GM12878 (cell line): ENCODE results near the gene RNF32. TPM values are rescaled to one million over a fixed set of nuclear protein-coding genes. Genes with fewer than 3 reads are reported as not detected.
"Not testable (repeated sequence)": the region's sequence is repeated elsewhere in the genome, so short reads cannot be mapped to it uniquely, and the experiment has no call there.

Experiments used
- ATAC-seq: fragments of 200-7000 bp; cut with Tn5 transposase; 3 replicates; pipeline ENCODE4 v1.9.1; 2020; ENCODE audit warnings: mild to moderate bottlenecking, moderate library complexity
- BruUV-seq: library from RNA; stranded (reverse); fragments of 400-500 nt; replicated peaks from 2 replicates; lab custom pipeline; 2021; lab: Mats Ljungman, UMichigan
- CTCF ChIA-PET: fragments of 300-600 bp; sonication (Branson Sonifier 250); formaldehyde crosslinking; extraction: SDS; loops from one replicate; lab custom pipeline; 2021; ENCODE audit warnings: inconsistent platforms; lab: Yijun Ruan, JAX
- POLR2A ChIA-PET: fragments of 350-600 bp; formaldehyde crosslinking; extraction: SDS; loops from one replicate; lab custom pipeline; 2021; ENCODE audit warnings: inconsistent platforms; lab: Charles Lee
- RAD21 ChIA-PET: fragments of 300-600 bp; sonication (Branson Sonifier 250); formaldehyde crosslinking; loops from one replicate; lab custom pipeline; 2023; ENCODE audit warnings: antibody characterized with exemption; ENCODE audit not compliant: unreplicated experiment; lab: Charles Lee
- SMC1A ChIA-PET: fragments of 300-600 bp; sonication (Branson Sonifier 250); formaldehyde crosslinking; loops from one replicate; lab custom pipeline; 2023; ENCODE audit not compliant: unreplicated experiment, uncharacterized antibody; lab: Charles Lee
- DNase-seq: peaks from one replicate; pipeline ENCODE4 v3.0.0-alpha.2; 2011; ENCODE audit warnings: low read depth, low spot score
- FAIRE-seq: peaks from 3 replicates; lab custom pipeline; 2011; peaks lifted over from hg19 to GRCh38; lab: Jason Lieb, UNC
- H2AFZ ChIP-seq: 2 replicates; pipeline ENCODE4 v1.6.0; 2011; ENCODE audit warnings: low read depth, low read length, control low read depth; ENCODE audit not compliant: control insufficient read depth
- H3K27ac ChIP-seq: 2 replicates; pipeline ENCODE4 v1.5.1; 2011; ENCODE audit warnings: control low read depth; ENCODE audit not compliant: control insufficient read depth, insufficient read depth
- H3K27me3 ChIP-seq, 2 experiments: replicated peaks in 1 of 2; 2 replicates each; pipeline versions ENCODE4 v1.6.0 to v1.6.1; 2011; ENCODE audit warnings: low read length in 1 of 2; ENCODE audit not compliant: control insufficient read depth in 2 of 2, insufficient read depth in 2 of 2
- H3K36me3 ChIP-seq, 2 experiments: 2 replicates each; pipeline ENCODE4 v1.5.1; 2011; ENCODE audit warnings: low read length in 1 of 2; ENCODE audit not compliant: control insufficient read depth in 2 of 2, insufficient read depth in 2 of 2
- H3K4me1 ChIP-seq: 2 replicates; pipeline ENCODE4 v1.6.1; 2011; ENCODE audit warnings: mild to moderate bottlenecking, low read length, moderate library complexity, mixed read lengths; ENCODE audit not compliant: control insufficient read depth, insufficient read depth
- H3K4me2 ChIP-seq: 2 replicates; pipeline ENCODE4 v1.6.0; 2011; ENCODE audit warnings: control low read depth; ENCODE audit not compliant: control insufficient read depth, insufficient read depth
- H3K4me3 ChIP-seq: fragments of 200-600 bp; sonication (generic); 2 replicates; pipeline ENCODE4 v1.5.1; 2016
- H3K79me2 ChIP-seq: 2 replicates; pipeline ENCODE4 v1.6.0; 2011; ENCODE audit warnings: low read length; ENCODE audit not compliant: control insufficient read depth, insufficient read depth
- H3K9ac ChIP-seq: 2 replicates; pipeline ENCODE4 v1.8.0; 2011; ENCODE audit warnings: low read length, control low read depth, mixed read lengths; ENCODE audit not compliant: control insufficient read depth, insufficient read depth
- H3K9me3 ChIP-seq: replicated peaks from 3 replicates; pipeline ENCODE4 v1.5.1; 2011; ENCODE audit warnings: mild to moderate bottlenecking, low read length; ENCODE audit not compliant: control insufficient read depth, insufficient read depth
- H4K20me1 ChIP-seq: 2 replicates; pipeline ENCODE4 v1.6.0; 2011; ENCODE audit not compliant: control insufficient read depth, insufficient read depth
- HCFC1 ChIP-seq: fragments of 150-350 bp; IDR thresholded peaks from 2 replicates; pipeline ENCODE4 v1.6.1; 2014; ENCODE audit warnings: low read length
- NFXL1 ChIP-seq: fragments of 450-650 bp; IDR thresholded peaks from 2 replicates; pipeline ENCODE4 v1.6.1; 2017; ENCODE audit warnings: antibody characterized with exemption, mild to moderate bottlenecking, borderline replicate concordance
- SIX5 ChIP-seq: IDR thresholded peaks from 2 replicates; pipeline ENCODE4 v1.6.1; 2011; ENCODE audit warnings: mild to moderate bottlenecking, low read depth, low read length, moderate library complexity; ENCODE audit not compliant: severe bottlenecking
- SMARCA5 ChIP-seq: fragments of 450-650 bp; IDR thresholded peaks from 2 replicates; pipeline ENCODE4 v1.6.1; 2017; ENCODE audit warnings: mild to moderate bottlenecking
- TCF12 ChIP-seq: IDR thresholded peaks from 2 replicates; pipeline ENCODE4 v1.6.1; 2011; ENCODE audit warnings: low read depth, mild to moderate bottlenecking, low read length
- WRNIP1 ChIP-seq: IDR thresholded peaks from 2 replicates; pipeline ENCODE4 v1.6.1; 2011; ENCODE audit warnings: low read depth, low read length, improper control_type of control experiment, borderline replicate concordance
- WGBS: methylation state at CpG from one replicate; pipeline ENCODE4 v1.1.6; 2016; ENCODE audit warnings: low lambda C conversion rate; ENCODE audit not compliant: insufficient replicate concordance, insufficient coverage; ENCODE audit errors: missing lambda C conversion rate; 5-methylcytosine and 5-hydroxymethylcytosine counted together
- in situ Hi-C: fragments of 300-500 bp; cut with MboI; formaldehyde crosslinking; loops from 9 replicates; pipeline ENCODE4 v1.14.3; 2018; ENCODE audit warnings: mixed read lengths
- intact Hi-C: fragments of 100-400 bp; cut with micrococcal nuclease; formaldehyde crosslinking; loops from one replicate; pipeline ENCODE4 v1.14.2; 2022; ENCODE audit not compliant: unreplicated experiment
- polyA plus RNA-seq, 11 experiments: library from polyadenylated mRNA; depleted of rRNA in 4 of 11; unstranded in 6 of 11; stranded (reverse) in 5 of 11; fragments of >200 nt; fragmentation: Nextera tagmentation in 4 of 11; fragmentation: Illumina TruSeq in 1 of 11; extraction: Ambion mirVana in 4 of 11; extraction: Trizol in 1 of 11; gene quantifications; 1 replicate in 1 of 11; 2 replicates in 10 of 11; pipeline versions ENCODE4 v1.2.1 to v1.2.3, GENCODE V29; 2011 to 2016; ENCODE audit warnings: inconsistent platforms in 2 of 11, missing spikeins in 2 of 11, low read depth in 1 of 11
- total RNA-seq, 4 experiments: library from RNA; depleted of rRNA in 3 of 4; stranded (reverse); fragments of >200 nt in 3 of 4; fragmentation: Illumina TruSeq in 1 of 4; extraction: Trizol in 1 of 4; gene quantifications; 2 replicates each; pipeline versions ENCODE4 v1.2.1 to v1.2.3, GENCODE V29; 2013 to 2021
- TF ChIP-seq, protein P1 (sequence below): fragments of 150-350 bp; IDR thresholded peaks from 2 replicates; pipeline ENCODE4 v1.6.1; 2016; ENCODE audit warnings: low read depth, low read length

RNF32 gene
- total and polyA plus RNA-seq, 10 of the 15 experiments (the other 5 are each of a cell fraction or from before 2014, with no cell fraction given): 2.5 to 7.2 (median 3.7) TPM

DNA sequence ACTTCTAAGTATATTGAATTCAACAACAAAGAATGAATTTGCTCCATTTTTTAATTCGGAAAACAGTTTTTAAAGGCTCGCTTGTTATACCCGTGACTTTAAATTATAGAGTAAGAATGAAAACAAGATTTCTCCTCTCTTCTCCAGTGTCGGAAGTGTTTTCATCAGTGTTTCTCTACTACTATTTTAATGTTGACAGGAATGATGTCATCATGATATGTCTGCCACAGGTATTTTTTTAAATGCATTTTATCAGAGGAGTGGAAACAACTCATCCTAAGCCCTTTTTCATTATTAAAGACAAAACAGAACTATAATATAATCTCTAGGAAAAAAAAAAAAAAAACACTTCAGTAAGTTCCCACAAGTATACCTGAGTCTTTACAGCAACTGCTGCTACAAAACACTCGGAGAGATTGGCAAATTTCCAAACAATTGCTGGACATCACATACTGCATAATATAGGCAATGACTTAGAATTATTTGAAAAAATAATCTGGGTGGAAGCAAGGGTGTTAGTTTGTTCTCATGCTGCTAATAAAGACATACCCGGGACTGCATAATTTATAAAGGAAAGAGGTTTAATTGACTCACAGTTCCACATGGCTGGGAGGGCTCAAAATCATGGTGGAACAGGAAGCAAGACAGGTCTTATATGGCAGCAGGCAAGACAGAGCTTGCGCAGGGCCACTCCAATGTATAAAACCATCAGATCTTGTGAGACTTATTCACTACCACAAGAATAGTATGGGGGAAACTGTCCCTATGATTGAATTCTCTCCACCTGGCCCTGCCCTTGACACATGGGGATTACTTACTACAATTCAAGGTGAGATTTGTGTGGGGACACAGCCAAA is 4.8 kb upstream of the RNF32 start (continued):
- TF ChIP-seq SMARCA5: no peak

DNA sequence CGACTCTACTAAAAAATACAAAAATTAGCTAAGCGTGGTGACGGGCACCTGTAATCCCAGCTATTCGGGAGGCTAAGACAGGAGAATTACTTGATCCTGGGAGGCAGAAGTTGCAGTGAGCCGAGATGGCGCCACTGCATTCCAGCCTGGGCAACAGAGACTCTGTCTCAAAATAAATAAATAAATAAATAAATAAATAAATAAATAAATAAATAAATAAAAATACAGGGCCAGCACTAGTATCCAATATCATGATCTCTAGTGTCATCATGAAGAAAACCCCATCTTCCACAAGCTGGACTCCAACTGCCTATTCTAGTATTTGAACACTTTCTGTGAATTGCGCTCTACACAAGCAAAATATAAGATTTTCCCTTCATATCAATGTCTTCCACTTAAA is 3.5 kb upstream of the RNF32 start:
- ATAC-seq, H3K27ac ChIP-seq, H2AFZ ChIP-seq, H3K9ac ChIP-seq, SMC1A ChIA-PET, RAD21 ChIA-PET, H3K27me3 ChIP-seq, POLR2A ChIA-PET, H4K20me1 ChIP-seq, intact Hi-C loops, BruUV-seq, H3K4me3 ChIP-seq, H3K9me3 ChIP-seq, FAIRE-seq, H3K4me1 ChIP-seq, H3K36me3 ChIP-seq, CTCF ChIA-PET, in situ Hi-C loops, DNase-seq, H3K4me2 ChIP-seq: not testable (repeated sequence)
- H3K79me2 ChIP-seq: peaks cover 17% of the 10 kb centered on the region
- 100% methylated on average over 7 of the region's 7 CpGs for WGBS

DNA sequence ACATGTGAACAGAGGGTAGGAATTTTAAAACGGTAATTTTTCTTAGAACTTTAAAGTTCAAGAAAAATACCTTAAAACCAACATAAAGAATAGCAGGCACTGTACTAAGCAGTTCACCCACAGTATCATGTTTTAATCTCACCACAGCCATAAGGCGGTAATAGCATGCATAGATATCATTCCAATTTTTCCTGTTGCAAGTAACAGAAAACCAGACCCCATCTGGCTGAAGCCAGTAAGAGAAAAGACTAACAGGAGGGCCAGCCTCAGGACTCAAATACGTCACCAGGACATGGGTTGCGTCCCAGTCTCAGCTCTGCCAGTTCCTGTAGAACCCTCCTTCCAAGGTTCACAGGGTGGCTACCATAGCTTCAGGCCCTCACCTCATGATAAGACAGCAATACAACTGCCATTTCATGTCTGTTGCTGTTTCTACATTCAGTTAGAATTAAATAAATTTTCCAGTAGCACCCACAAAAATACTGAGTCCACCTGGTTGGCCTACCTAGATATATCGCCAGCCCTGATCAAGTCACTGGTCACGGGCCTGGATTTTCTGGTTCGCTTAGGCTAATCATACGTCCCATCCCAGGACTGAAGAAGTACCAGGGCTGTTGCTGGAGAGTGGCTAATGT is 2.0 kb upstream of the RNF32 start:
- no peak overlapping the region for H2AFZ ChIP-seq
- SMC1A ChIA-PET: no interaction called here
- POLR2A ChIA-PET: interaction anchor here (1.3 kb wide), 1 partner anchor 142 kb away, joined by 3 read pairs; no protein-coding TSS in a partner anchor
- intact Hi-C loops (no loop called here), in situ Hi-C loops (no loop called here)
- RAD21 ChIA-PET: no interaction called here
- FAIRE-seq: no peak
- ATAC-seq: no peak
- no peaks in the 10 kb centered on the region for H3K27me3 ChIP-seq
- CTCF ChIA-PET: no interaction called here
- H4K20me1 ChIP-seq: no peaks in the 10 kb centered on the region
- no peak for DNase-seq
- H3K4me1 ChIP-seq: peaks cover 7% of the 10 kb centered on the region
- WGBS: 98% methylated on average over 8 of the region's 8 CpGs
- no TSS peak for BruUV-seq
- H3K27ac ChIP-seq: no peak overlapping the region
- peak overlapping the region; percentile 28 for H3K4me2 ChIP-seq
- H3K79me2 ChIP-seq: peaks cover 17% of the 10 kb centered on the region
- no peaks in the 10 kb centered on the region for H3K36me3 ChIP-seq
- H3K9ac ChIP-seq: no peak overlapping the region
- H3K4me3 ChIP-seq: peak overlapping the region; percentile 1; the same call in 1 of the 2 replicates
- H3K9me3 ChIP-seq: no peaks in the 10 kb centered on the region
- no peak for TF ChIP-seq NFXL1
- TF ChIP-seq HCFC1: no peak
- no peak for TF ChIP-seq SIX5
- TF ChIP-seq WRNIP1: no peak
- TF ChIP-seq, protein P1, sequence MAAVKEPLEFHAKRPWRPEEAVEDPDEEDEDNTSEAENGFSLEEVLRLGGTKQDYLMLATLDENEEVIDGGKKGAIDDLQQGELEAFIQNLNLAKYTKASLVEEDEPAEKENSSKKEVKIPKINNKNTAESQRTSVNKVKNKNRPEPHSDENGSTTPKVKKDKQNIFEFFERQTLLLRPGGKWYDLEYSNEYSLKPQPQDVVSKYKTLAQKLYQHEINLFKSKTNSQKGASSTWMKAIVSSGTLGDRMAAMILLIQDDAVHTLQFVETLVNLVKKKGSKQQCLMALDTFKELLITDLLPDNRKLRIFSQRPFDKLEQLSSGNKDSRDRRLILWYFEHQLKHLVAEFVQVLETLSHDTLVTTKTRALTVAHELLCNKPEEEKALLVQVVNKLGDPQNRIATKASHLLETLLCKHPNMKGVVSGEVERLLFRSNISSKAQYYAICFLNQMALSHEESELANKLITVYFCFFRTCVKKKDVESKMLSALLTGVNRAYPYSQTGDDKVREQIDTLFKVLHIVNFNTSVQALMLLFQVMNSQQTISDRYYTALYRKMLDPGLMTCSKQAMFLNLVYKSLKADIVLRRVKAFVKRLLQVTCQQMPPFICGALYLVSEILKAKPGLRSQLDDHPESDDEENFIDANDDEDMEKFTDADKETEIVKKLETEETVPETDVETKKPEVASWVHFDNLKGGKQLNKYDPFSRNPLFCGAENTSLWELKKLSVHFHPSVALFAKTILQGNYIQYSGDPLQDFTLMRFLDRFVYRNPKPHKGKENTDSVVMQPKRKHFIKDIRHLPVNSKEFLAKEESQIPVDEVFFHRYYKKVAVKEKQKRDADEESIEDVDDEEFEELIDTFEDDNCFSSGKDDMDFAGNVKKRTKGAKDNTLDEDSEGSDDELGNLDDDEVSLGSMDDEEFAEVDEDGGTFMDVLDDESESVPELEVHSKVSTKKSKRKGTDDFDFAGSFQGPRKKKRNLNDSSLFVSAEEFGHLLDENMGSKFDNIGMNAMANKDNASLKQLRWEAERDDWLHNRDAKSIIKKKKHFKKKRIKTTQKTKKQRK: no peak
- no peak for TF ChIP-seq TCF12
